ENCODE measurements around the gene VIPR2.
"Not testable (repeated sequence)": the region's sequence is repeated elsewhere in the genome, so short reads cannot be mapped to it uniquely, and the experiment has no call there.

VIPR2 gene

DNA sequence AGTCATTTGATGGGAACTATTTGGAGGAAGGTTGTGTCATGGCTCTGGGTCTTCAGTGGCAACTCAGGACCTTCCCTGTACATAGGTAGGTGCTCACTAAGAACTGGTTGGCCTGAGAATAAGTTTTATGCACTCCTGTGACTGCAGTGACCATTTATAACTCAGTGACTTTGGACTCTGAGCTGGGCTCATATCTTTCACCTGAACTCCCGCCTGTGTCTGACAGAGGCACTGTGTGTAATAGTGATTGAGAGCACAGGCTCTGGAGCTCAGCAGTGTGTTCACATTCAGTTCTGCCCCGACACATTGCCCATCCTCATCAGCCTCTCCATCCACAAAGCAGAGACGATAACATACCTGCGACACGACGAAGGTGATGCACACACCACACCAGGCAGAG lies 34.6 kb upstream of the VIPR2 start:
- DNase-seq (ENCODE audit: extremely low read depth, low read depth), result no peak
- TF ChIP-seq, protein P1, sequence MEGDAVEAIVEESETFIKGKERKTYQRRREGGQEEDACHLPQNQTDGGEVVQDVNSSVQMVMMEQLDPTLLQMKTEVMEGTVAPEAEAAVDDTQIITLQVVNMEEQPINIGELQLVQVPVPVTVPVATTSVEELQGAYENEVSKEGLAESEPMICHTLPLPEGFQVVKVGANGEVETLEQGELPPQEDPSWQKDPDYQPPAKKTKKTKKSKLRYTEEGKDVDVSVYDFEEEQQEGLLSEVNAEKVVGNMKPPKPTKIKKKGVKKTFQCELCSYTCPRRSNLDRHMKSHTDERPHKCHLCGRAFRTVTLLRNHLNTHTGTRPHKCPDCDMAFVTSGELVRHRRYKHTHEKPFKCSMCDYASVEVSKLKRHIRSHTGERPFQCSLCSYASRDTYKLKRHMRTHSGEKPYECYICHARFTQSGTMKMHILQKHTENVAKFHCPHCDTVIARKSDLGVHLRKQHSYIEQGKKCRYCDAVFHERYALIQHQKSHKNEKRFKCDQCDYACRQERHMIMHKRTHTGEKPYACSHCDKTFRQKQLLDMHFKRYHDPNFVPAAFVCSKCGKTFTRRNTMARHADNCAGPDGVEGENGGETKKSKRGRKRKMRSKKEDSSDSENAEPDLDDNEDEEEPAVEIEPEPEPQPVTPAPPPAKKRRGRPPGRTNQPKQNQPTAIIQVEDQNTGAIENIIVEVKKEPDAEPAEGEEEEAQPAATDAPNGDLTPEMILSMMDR (IDR thresholded peaks at IDR 0.05; ENCODE audit: low read depth, low read length, missing control alignments), result no peak

GRCh38 chr7:159177284-159177953 lies 32.8 kb upstream of the VIPR2 start:
- TF ChIP-seq, protein P1 (IDR thresholded peaks at IDR 0.05; ENCODE audit: low read depth, low read length, missing control alignments), result no peak
- no peak overlapping the region for H3K4me3 ChIP-seq (replicated peaks; ENCODE audit: low read depth, low read length)
- DNase-seq (ENCODE audit: extremely low read depth, low read depth), result no peak

More for the DNA sequence above, 34.6 kb upstream of the VIPR2 start:
- no peak overlapping the region for H3K4me3 ChIP-seq (replicated peaks; ENCODE audit: low read depth, low read length)

DNA sequence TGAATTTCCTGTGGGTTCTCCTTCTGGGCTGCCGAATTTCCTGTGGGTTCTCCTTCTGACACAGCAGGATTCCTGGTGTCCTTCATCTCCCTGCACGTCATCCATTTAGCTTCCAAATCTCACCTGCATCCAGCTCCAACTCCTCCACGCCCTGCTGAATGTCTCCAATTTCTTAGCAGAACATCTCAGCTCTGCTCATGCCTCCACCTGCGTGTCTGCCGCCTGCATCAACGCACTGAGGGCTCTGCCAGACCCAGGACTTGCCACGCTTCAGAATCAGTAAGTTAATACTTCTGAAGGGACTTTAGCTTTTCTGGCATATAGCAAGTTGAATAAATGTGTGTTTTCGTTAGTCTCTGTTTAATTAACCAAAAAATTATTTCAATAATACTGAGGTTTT lies 31.1 kb upstream of the VIPR2 start:
- TF ChIP-seq, protein P1 (IDR thresholded peaks at IDR 0.05; ENCODE audit: low read depth, low read length, missing control alignments), result no peak
- no peak overlapping the region for H3K4me3 ChIP-seq (replicated peaks; ENCODE audit: low read depth, low read length)
- no peak for DNase-seq (ENCODE audit: extremely low read depth, low read depth)

DNA sequence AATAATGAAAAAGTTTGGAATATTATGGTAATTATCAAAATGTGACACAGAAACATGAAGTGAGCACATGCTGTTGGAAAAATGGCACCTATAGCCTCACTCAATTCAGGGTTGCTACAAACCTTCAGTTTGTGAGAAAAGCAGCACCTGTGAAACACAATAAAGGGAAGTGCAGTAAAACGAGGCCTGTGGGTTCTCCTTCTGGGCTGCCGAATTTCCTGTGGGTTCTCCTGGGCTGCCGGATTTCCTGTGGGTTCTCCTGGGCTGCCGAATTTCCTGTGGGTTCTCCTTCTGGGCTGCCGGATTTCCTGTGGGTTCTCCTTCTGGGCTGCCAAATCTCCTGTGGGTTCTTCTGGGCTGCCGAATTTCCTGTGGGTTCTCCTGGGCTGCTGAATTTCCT lies 30.4 kb upstream of the VIPR2 start:
- not testable (repeated sequence) for H3K4me3 ChIP-seq (replicated peaks; ENCODE audit: low read depth, low read length); DNase-seq (ENCODE audit: extremely low read depth, low read depth)

DNA sequence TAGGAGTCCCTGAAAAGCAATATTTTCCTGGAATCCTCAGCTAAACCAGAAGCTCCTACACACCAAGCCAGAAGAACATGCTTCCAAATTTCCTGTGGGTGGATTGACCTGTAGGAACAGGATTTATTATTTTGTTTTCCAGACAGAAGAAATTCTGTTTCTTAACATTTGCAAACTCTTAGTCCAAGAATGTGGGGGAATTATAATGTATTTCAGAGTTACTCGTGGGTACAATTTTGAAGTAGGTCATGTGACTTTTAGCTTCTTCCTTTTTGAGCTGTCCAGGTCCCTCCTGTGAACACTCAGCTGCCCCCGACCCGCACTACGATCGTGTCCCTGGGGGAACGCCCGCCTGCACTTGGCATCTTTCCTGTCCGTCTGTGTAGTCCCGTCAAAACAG lies 27.7 kb upstream of the VIPR2 start:
- TF ChIP-seq, protein P1 (IDR thresholded peaks at IDR 0.05; ENCODE audit: low read depth, low read length, missing control alignments), result no peak
- H3K4me3 ChIP-seq (replicated peaks; ENCODE audit: low read depth, low read length), result no peak overlapping the region
- no peak for DNase-seq (ENCODE audit: extremely low read depth, low read depth)

GRCh38 chr7:159169391-159169790 lies 24.7 kb upstream of the VIPR2 start:
- DNase-seq (ENCODE audit: extremely low read depth, low read depth), result no peak
- H3K4me3 ChIP-seq (replicated peaks; ENCODE audit: low read depth, low read length), result no peak overlapping the region
- TF ChIP-seq, protein P1 (IDR thresholded peaks at IDR 0.05; ENCODE audit: low read depth, low read length, missing control alignments), result no peak

- DNase-seq (ENCODE audit: extremely low read depth, low read depth), result no peak
- TF ChIP-seq, protein P1 (IDR thresholded peaks at IDR 0.05; ENCODE audit: low read depth, low read length, missing control alignments), result no peak
These were observed 22.5 kb upstream of the VIPR2 start for GRCh38 chr7:159167139-159167538.

More at GRCh38 chr7:159167139-159167538, 22.5 kb upstream of the VIPR2 start:
- no peak overlapping the region for H3K4me3 ChIP-seq (replicated peaks; ENCODE audit: low read depth, low read length)

All from HFF-Myc (cell line).